ENCODE data around the gene NOS3. TPM values are rescaled to one million over a fixed set of nuclear protein-coding genes. Genes with fewer than 3 reads are reported as not detected.
A peak's percentile ranks its signal among the peaks of the same experiment; 100 is the strongest.

Gene NOS3
- total RNA-seq, 2 donors from 2014 or later = 4.0 to 4.2 TPM

DNA sequence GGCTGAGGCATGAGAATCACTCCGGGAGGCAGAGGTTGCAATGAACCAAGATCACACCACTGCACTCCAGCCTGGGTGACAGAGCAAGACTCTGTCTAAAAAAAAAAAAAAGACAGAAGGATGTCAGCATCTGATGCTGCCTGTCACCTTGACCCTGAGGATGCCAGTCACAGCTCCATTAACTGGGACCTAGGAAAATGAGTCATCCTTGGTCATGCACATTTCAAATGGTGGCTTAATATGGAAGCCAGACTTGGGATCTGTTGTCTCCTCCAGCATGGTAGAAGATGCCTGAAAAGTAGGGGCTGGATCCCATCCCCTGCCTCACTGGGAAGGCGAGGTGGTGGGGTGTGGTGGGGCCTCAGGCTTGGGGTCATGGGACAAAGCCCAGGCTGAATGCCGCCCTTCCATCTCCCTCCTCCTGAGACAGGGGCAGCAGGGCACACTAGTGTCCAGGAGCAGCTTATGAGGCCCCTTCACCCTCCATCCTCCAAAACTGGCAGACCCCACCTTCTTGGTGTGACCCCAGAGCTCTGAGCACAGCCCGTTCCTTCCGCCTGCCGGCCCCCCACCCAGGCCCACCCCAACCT is 1.3 kb downstream of the NOS3 start:
- H3K4me1 ChIP-seq = no peaks in the 10 kb centered on the region
- intact Hi-C loops (cut with DNase I) = no loop called here
- H3K27ac ChIP-seq = no peak overlapping the region
- H3K27me3 ChIP-seq = no peaks in the 10 kb centered on the region
- no peak overlapping the region for H3K9ac ChIP-seq (ENCODE audit: low read depth in 2 of 2, low read length in 2 of 2)
- DNase-seq = no peak
- no peaks in the 10 kb centered on the region for H3K9me3 ChIP-seq
- H3K36me3 ChIP-seq = no peaks in the 10 kb centered on the region
- H3K4me3 ChIP-seq = no peak overlapping the region
- TF ChIP-seq CTCF (IDR thresholded peaks at IDR 0.05) = no peak

DNA sequence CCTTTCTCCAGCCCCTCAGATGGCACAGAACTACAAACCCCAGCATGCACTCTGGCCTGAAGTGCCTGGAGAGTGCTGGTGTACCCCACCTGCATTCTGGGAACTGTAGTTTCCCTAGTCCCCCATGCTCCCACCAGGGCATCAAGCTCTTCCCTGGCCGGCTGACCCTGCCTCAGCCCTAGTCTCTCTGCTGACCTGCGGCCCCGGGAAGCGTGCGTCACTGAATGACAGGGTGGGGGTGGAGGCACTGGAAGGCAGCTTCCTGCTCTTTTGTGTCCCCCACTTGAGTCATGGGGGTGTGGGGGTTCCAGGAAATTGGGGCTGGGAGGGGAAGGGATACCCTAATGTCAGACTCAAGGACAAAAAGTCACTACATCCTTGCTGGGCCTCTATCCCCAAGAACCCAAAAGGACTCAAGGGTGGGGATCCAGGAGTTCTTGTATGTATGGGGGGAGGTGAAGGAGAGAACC is 2.1 kb downstream of the NOS3 start:
- Histone ChIP-seq H3K9me3 (no peaks in the 10 kb centered on the region), H3K4me1 (no peaks in the 10 kb centered on the region), H3K9ac (ENCODE audit: low read depth in 2 of 2, low read length in 2 of 2) (no peak overlapping the region), H3K36me3 (no peaks in the 10 kb centered on the region), H3K27ac (no peak overlapping the region), H3K27me3 (no peaks in the 10 kb centered on the region), H3K4me3 (no peak overlapping the region)
- intact Hi-C loops (cut with DNase I) = no loop called here
- TF ChIP-seq CTCF (IDR thresholded peaks at IDR 0.05) = no peak
- no peak for DNase-seq

DNA sequence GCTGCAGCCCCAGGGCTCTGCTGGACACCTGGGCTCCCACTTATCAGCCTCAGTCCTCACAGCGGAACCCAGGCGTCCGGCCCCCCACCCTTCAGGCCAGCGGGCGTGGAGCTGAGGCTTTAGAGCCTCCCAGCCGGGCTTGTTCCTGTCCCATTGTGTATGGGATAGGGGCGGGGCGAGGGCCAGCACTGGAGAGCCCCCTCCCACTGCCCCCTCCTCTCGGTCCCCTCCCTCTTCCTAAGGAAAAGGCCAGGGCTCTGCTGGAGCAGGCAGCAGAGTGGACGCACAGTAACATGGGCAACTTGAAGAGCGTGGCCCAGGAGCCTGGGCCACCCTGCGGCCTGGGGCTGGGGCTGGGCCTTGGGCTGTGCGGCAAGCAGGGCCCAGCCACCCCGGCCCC is 2.7 kb downstream of the NOS3 start:
- no peak overlapping the region for H3K9ac ChIP-seq (ENCODE audit: low read depth in 2 of 2, low read length in 2 of 2)
- no peaks in the 10 kb centered on the region for H3K27me3 ChIP-seq
- DNase-seq = no peak
- intact Hi-C loops (cut with DNase I) = no loop called here
- no peaks in the 10 kb centered on the region for H3K36me3 ChIP-seq
- H3K4me1 ChIP-seq = no peaks in the 10 kb centered on the region
- H3K27ac ChIP-seq = no peak overlapping the region
- no peaks in the 10 kb centered on the region for H3K9me3 ChIP-seq
- TF ChIP-seq CTCF (IDR thresholded peaks at IDR 0.05) = no peak
- no peak overlapping the region for H3K4me3 ChIP-seq

- no peaks in the 10 kb centered on the region for H3K9me3 ChIP-seq
- TF ChIP-seq CTCF (IDR thresholded peaks at IDR 0.05) = no peak
- no peaks in the 10 kb centered on the region for H3K4me1 ChIP-seq
- intact Hi-C loops (cut with DNase I) = no loop called here
- DNase-seq = no peak
- H3K9ac ChIP-seq (ENCODE audit: low read depth in 2 of 2, low read length in 2 of 2) = peak overlapping the region in 1 of 2 donors; percentile 12
- no peaks in the 10 kb centered on the region for H3K27me3 ChIP-seq
- no peak overlapping the region for H3K27ac ChIP-seq
- H3K36me3 ChIP-seq = no peaks in the 10 kb centered on the region
- H3K4me3 ChIP-seq = no peak overlapping the region
These were observed 3.5 kb downstream of the NOS3 start for GRCh38 chr7:150994141-150994837.

GRCh38 chr7:150994838-150995510 is 4.2 kb downstream of the NOS3 start:
- TF ChIP-seq CTCF (IDR thresholded peaks at IDR 0.05) = no peak
- Histone ChIP-seq H3K36me3 (no peaks in the 10 kb centered on the region), H3K4me3 (no peak overlapping the region), H3K9ac (ENCODE audit: low read depth in 2 of 2, low read length in 2 of 2) (no peak overlapping the region), H3K27me3 (no peaks in the 10 kb centered on the region), H3K4me1 (no peaks in the 10 kb centered on the region), H3K27ac (no peak overlapping the region), H3K9me3 (no peaks in the 10 kb centered on the region)
- intact Hi-C loops (cut with DNase I) = no loop called here
- no peak for DNase-seq

Data from colonic mucosa (tissue), 4 donors.